Type B pancreatic cell (in vitro differentiated cells): ENCODE results near the gene TIGD6. TPM values are rescaled to one million over a fixed set of nuclear protein-coding genes. Genes with fewer than 3 reads are reported as not detected.

Experiments
- DNase-seq: peaks from one replicate; pipeline ENCODE4 v3.0.0; 2021; ENCODE audit warnings: mixed read lengths; ENCODE audit not compliant: unreplicated experiment; ENCODE audit errors: extremely low spot score
- H3K27ac Mint-ChIP-seq: 2 replicates; pipeline ENCODE4 v1.8.0; 2021; ENCODE audit warnings: mild to moderate bottlenecking, mixed read lengths
- H3K27me3 Mint-ChIP-seq: 2 replicates; pipeline ENCODE4 v1.8.0; 2021; ENCODE audit warnings: mixed read lengths
- H3K36me3 Mint-ChIP-seq: 2 replicates; pipeline ENCODE4 v1.8.0; 2021; ENCODE audit warnings: mixed read lengths
- H3K4me1 Mint-ChIP-seq: one replicate; pipeline ENCODE4 v1.8.0; 2021; ENCODE audit warnings: mixed read lengths; ENCODE audit not compliant: unreplicated experiment
- H3K4me3 Mint-ChIP-seq: 2 replicates; pipeline ENCODE4 v1.8.0; 2021; ENCODE audit warnings: mild to moderate bottlenecking, mixed read lengths
- H3K9me3 Mint-ChIP-seq: 2 replicates; pipeline ENCODE4 v1.8.0; 2021; ENCODE audit warnings: mixed read lengths
- CTCF ChIP-seq: fragments of 200-600 bp; sonication (generic); conservative IDR thresholded peaks from 2 replicates; pipeline ENCODE4 v1.5.0; 2021; ENCODE audit warnings: antibody characterized with exemption, mild to moderate bottlenecking
- total RNA-seq: library from RNA; stranded (reverse); gene quantifications from 2 replicates; pipeline ENCODE4 v1.2.1, GENCODE V29; 2021; ENCODE audit warnings: low replicate concordance

Gene TIGD6
- total RNA-seq, 1 donor from 2014 or later, result 4.9 TPM

GRCh38 chr5:150007050-150007449 is 6.6 kb upstream of the TIGD6 start:
- Mint-ChIP-seq H3K4me3 (no peak overlapping the region), H3K9me3 (no peaks in the 10 kb centered on the region), H3K27ac (no peak overlapping the region), H3K4me1 (peaks cover 5% of the 10 kb centered on the region), H3K27me3 (no peaks in the 10 kb centered on the region), H3K36me3 (peaks cover 15% of the 10 kb centered on the region)
- DNase-seq, result no peak
- TF ChIP-seq CTCF, result no peak

- peaks cover 12% of the 10 kb centered on the region for H3K4me1 Mint-ChIP-seq
- H3K4me3 Mint-ChIP-seq, result no peak overlapping the region
- H3K36me3 Mint-ChIP-seq, result peaks cover 14% of the 10 kb centered on the region
- no peaks in the 10 kb centered on the region for H3K9me3 Mint-ChIP-seq
- H3K27me3 Mint-ChIP-seq, result no peaks in the 10 kb centered on the region
- H3K27ac Mint-ChIP-seq, result no peak overlapping the region
- TF ChIP-seq CTCF, result no peak
- DNase-seq, result no peak
These were observed 5.9 kb upstream of the TIGD6 start for GRCh38 chr5:150006318-150006717.

- TF ChIP-seq CTCF, result peak; percentile 75
- Mint-ChIP-seq H3K4me3 (peak overlapping the region; percentile 96), H3K27ac (peak overlapping the region; percentile 94), H3K4me1 (peaks cover 26% of the 10 kb centered on the region), H3K27me3 (no peaks in the 10 kb centered on the region), H3K36me3 (peaks cover 12% of the 10 kb centered on the region), H3K9me3 (no peaks in the 10 kb centered on the region)
- no peak for DNase-seq
These were observed 1.4 kb upstream of the TIGD6 start for GRCh38 chr5:150001660-150002486.

GRCh38 chr5:150000990-150001659 is 671 bp upstream of the TIGD6 start:
- peak overlapping the region; percentile 96 for H3K4me3 Mint-ChIP-seq
- H3K4me1 Mint-ChIP-seq, result peaks cover 26% of the 10 kb centered on the region
- DNase-seq, result peak; percentile 70
- no peak for TF ChIP-seq CTCF
- no peaks in the 10 kb centered on the region for H3K27me3 Mint-ChIP-seq
- peaks cover 11% of the 10 kb centered on the region for H3K36me3 Mint-ChIP-seq
- no peaks in the 10 kb centered on the region for H3K9me3 Mint-ChIP-seq
- peak overlapping the region; percentile 94 for H3K27ac Mint-ChIP-seq

GRCh38 chr5:149999866-150000255 is 593 bp downstream of the TIGD6 start:
- no peak for TF ChIP-seq CTCF
- Mint-ChIP-seq H3K4me3 (peak overlapping the region; percentile 97), H3K27ac (peak overlapping the region; percentile 93), H3K36me3 (peaks cover 12% of the 10 kb centered on the region), H3K27me3 (no peaks in the 10 kb centered on the region), H3K9me3 (no peaks in the 10 kb centered on the region), H3K4me1 (peaks cover 26% of the 10 kb centered on the region)
- no peak for DNase-seq
